ENCODE measurements around the gene GALNT13. TPM values are rescaled to one million over a fixed set of nuclear protein-coding genes. Genes with fewer than 3 reads are reported as not detected.

Gene GALNT13
- total and polyA plus RNA-seq, 4 donors: not detected

DNA sequence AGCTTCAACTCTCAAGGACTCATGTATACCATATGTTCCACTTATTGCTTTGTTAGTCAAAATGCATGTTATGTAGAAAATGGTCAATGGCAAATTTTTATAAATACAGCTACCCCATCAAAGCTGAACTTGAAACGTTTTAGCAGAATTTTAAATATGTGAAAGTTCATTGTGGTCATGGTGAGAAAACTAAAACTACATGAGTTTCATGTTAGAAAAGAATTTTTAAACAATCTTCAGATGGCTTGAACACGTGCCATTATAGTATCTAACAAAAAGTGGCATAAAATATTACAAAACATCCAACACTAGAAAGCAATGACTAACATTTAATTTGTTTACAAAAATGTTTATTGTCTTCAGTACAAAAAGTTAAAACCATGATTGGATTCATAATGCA lies 580.7 kb downstream of the GALNT13 start:
- 49% methylated on average over 2 of the region's 2 CpGs for WGBS

DNA sequence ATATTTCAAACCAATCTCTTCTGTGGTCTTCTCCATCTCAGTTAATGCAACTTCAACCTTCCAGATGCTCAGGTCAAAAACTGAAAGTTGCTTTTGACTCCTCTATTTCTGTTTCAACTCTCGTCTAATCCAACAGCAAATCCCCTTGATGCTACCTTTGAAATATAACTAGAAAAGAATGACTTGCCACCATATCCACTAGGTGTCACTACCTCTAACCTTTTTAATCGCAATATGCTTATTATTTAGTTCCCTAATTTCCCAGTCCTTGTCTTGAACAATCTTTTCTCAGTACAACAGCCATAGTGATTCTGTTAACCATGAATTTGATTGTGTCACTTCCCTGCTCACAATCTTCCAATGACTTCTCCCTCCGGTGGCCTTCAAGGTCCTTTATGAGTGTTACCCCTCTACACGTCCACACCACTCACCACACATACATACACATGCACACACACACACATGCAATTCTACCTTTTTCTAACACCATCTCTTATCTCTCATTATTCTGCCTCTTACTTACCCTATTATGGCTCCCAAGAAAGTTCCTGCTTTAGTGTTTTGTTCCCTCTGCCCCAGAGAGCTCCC lies 581.3 kb downstream of the GALNT13 start:
- DNase-seq (ENCODE audit: low spot score): no peak
- Histone ChIP-seq H3K4me1 (ENCODE audit: control insufficient read depth in 4 of 4, insufficient read depth in 4 of 4, low read length in 3 of 4) (peaks cover 0 to 29% (median 21%) of the 10 kb centered on the region in 4 donors), H3K27me3 (ENCODE audit: control insufficient read depth in 4 of 4, insufficient read depth in 4 of 4, low read length in 3 of 4) (no peaks in the 10 kb centered on the region), H3K9me3 (ENCODE audit: control insufficient read depth in 4 of 4, low read length in 3 of 4) (no peaks in the 10 kb centered on the region), H3K9ac (ENCODE audit: low read depth in 1 of 2, low read length in 2 of 2) (no peak overlapping the region), H3K36me3 (ENCODE audit: control insufficient read depth in 4 of 4, insufficient read depth in 3 of 4, low read depth in 1 of 4, low read length in 3 of 4) (no peaks in the 10 kb centered on the region), H3K4me3 (ENCODE audit: low read depth in 1 of 3, low read length in 3 of 3) (no peak overlapping the region), H3K27ac (ENCODE audit: low read depth in 1 of 2, low read length in 2 of 2) (no peak overlapping the region)
- TF ChIP-seq HNF4G (IDR thresholded peaks at IDR 0.05) (no peak), GABPA (IDR thresholded peaks at IDR 0.05 in 1 of 2, conservative IDR thresholded peaks at IDR 0.05 in 1 of 2) (no peak), RXRA (IDR thresholded peaks at IDR 0.05) (no peak), RAD21 (IDR thresholded peaks at IDR 0.05) (peak; percentile 87 to 90), FOXA1 (IDR thresholded peaks at IDR 0.05) (no peak), NR2F2 (IDR thresholded peaks at IDR 0.05) (no peak)
- TF ChIP-seq, protein P1, sequence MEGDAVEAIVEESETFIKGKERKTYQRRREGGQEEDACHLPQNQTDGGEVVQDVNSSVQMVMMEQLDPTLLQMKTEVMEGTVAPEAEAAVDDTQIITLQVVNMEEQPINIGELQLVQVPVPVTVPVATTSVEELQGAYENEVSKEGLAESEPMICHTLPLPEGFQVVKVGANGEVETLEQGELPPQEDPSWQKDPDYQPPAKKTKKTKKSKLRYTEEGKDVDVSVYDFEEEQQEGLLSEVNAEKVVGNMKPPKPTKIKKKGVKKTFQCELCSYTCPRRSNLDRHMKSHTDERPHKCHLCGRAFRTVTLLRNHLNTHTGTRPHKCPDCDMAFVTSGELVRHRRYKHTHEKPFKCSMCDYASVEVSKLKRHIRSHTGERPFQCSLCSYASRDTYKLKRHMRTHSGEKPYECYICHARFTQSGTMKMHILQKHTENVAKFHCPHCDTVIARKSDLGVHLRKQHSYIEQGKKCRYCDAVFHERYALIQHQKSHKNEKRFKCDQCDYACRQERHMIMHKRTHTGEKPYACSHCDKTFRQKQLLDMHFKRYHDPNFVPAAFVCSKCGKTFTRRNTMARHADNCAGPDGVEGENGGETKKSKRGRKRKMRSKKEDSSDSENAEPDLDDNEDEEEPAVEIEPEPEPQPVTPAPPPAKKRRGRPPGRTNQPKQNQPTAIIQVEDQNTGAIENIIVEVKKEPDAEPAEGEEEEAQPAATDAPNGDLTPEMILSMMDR (IDR thresholded peaks at IDR 0.05; ENCODE audit: low read depth, low read length, missing input control): peak; percentile 55
- 49% methylated on average over 4 of the region's 4 CpGs for WGBS

More for the DNA sequence above, 580.7 kb downstream of the GALNT13 start:
- Histone ChIP-seq H3K9me3 (ENCODE audit: control insufficient read depth in 4 of 4, low read length in 3 of 4) (no peaks in the 10 kb centered on the region), H3K9ac (ENCODE audit: low read depth in 1 of 2, low read length in 2 of 2) (no peak overlapping the region), H3K36me3 (ENCODE audit: control insufficient read depth in 4 of 4, insufficient read depth in 3 of 4, low read depth in 1 of 4, low read length in 3 of 4) (no peaks in the 10 kb centered on the region), H3K27me3 (ENCODE audit: control insufficient read depth in 4 of 4, insufficient read depth in 4 of 4, low read length in 3 of 4) (no peaks in the 10 kb centered on the region), H3K4me3 (ENCODE audit: low read depth in 1 of 3, low read length in 3 of 3) (no peak overlapping the region), H3K27ac (ENCODE audit: low read depth in 1 of 2, low read length in 2 of 2) (no peak overlapping the region), H3K4me1 (ENCODE audit: control insufficient read depth in 4 of 4, insufficient read depth in 4 of 4, low read length in 3 of 4) (peaks cover 0 to 35% (median 26%) of the 10 kb centered on the region in 4 donors)
- DNase-seq (ENCODE audit: low spot score): no peak
- TF ChIP-seq RAD21 (IDR thresholded peaks at IDR 0.05) (no peak), GABPA (IDR thresholded peaks at IDR 0.05 in 1 of 2, conservative IDR thresholded peaks at IDR 0.05 in 1 of 2) (no peak), TAF1 (conservative IDR thresholded peaks at IDR 0.05) (no peak)

DNA sequence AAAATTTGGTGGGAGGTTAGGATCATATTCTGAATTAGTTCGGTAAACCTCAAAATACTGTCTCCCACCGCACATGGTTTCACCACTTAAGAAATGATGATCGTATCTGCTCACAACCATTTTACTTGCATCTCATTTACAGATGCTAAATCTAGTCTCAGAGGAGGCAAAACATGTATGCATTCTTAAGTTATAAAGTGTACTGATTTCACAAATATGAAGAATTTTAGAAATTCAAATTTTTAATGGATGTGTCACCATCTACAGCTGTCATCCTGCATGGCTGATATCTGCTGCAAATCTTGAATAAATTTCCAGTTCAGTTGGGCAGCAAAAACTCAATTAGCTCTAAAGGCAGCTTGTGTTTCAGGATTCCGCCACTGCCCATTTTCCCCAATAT lies 583.4 kb downstream of the GALNT13 start:
- H3K4me3 ChIP-seq (ENCODE audit: low read depth in 1 of 3, low read length in 3 of 3): peak overlapping the region in 1 of 3 donors; percentile 7
- no peaks in the 10 kb centered on the region for H3K9me3 ChIP-seq (ENCODE audit: control insufficient read depth in 4 of 4, low read length in 3 of 4)
- H3K27ac ChIP-seq (ENCODE audit: low read depth in 1 of 2, low read length in 2 of 2): no peak overlapping the region
- H3K36me3 ChIP-seq (ENCODE audit: control insufficient read depth in 4 of 4, insufficient read depth in 3 of 4, low read depth in 1 of 4, low read length in 3 of 4): no peaks in the 10 kb centered on the region
- WGBS: 96% methylated on average over 4 of the region's 4 CpGs
- no peak overlapping the region for H3K9ac ChIP-seq (ENCODE audit: low read depth in 1 of 2, low read length in 2 of 2)
- TF ChIP-seq, protein P2, sequence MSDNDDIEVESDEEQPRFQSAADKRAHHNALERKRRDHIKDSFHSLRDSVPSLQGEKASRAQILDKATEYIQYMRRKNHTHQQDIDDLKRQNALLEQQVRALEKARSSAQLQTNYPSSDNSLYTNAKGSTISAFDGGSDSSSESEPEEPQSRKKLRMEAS (IDR thresholded peaks at IDR 0.05): no peak
- TF ChIP-seq RXRA (IDR thresholded peaks at IDR 0.05) (no peak), SP1 (IDR thresholded peaks at IDR 0.05) (no peak), TAF1 (conservative IDR thresholded peaks at IDR 0.05) (no peak), YY1 (IDR thresholded peaks at IDR 0.05) (no peak), EGR1 (IDR thresholded peaks at IDR 0.05; ENCODE audit: low read depth in 2 of 2) (no peak), HNF4G (IDR thresholded peaks at IDR 0.05) (no peak), RAD21 (IDR thresholded peaks at IDR 0.05) (no peak)
- TF ChIP-seq, protein P3, sequence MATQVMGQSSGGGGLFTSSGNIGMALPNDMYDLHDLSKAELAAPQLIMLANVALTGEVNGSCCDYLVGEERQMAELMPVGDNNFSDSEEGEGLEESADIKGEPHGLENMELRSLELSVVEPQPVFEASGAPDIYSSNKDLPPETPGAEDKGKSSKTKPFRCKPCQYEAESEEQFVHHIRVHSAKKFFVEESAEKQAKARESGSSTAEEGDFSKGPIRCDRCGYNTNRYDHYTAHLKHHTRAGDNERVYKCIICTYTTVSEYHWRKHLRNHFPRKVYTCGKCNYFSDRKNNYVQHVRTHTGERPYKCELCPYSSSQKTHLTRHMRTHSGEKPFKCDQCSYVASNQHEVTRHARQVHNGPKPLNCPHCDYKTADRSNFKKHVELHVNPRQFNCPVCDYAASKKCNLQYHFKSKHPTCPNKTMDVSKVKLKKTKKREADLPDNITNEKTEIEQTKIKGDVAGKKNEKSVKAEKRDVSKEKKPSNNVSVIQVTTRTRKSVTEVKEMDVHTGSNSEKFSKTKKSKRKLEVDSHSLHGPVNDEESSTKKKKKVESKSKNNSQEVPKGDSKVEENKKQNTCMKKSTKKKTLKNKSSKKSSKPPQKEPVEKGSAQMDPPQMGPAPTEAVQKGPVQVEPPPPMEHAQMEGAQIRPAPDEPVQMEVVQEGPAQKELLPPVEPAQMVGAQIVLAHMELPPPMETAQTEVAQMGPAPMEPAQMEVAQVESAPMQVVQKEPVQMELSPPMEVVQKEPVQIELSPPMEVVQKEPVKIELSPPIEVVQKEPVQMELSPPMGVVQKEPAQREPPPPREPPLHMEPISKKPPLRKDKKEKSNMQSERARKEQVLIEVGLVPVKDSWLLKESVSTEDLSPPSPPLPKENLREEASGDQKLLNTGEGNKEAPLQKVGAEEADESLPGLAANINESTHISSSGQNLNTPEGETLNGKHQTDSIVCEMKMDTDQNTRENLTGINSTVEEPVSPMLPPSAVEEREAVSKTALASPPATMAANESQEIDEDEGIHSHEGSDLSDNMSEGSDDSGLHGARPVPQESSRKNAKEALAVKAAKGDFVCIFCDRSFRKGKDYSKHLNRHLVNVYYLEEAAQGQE (IDR thresholded peaks at IDR 0.05): no peak
- TF ChIP-seq, protein P4, sequence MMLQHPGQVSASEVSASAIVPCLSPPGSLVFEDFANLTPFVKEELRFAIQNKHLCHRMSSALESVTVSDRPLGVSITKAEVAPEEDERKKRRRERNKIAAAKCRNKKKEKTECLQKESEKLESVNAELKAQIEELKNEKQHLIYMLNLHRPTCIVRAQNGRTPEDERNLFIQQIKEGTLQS (IDR thresholded peaks at IDR 0.05): no peak
- TF ChIP-seq, protein P5, sequence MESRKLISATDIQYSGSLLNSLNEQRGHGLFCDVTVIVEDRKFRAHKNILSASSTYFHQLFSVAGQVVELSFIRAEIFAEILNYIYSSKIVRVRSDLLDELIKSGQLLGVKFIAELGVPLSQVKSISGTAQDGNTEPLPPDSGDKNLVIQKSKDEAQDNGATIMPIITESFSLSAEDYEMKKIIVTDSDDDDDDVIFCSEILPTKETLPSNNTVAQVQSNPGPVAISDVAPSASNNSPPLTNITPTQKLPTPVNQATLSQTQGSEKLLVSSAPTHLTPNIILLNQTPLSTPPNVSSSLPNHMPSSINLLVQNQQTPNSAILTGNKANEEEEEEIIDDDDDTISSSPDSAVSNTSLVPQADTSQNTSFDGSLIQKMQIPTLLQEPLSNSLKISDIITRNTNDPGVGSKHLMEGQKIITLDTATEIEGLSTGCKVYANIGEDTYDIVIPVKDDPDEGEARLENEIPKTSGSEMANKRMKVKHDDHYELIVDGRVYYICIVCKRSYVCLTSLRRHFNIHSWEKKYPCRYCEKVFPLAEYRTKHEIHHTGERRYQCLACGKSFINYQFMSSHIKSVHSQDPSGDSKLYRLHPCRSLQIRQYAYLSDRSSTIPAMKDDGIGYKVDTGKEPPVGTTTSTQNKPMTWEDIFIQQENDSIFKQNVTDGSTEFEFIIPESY (IDR thresholded peaks at IDR 0.05): no peak
- DNase-seq (ENCODE audit: low spot score): no peak
- H3K4me1 ChIP-seq (ENCODE audit: control insufficient read depth in 4 of 4, insufficient read depth in 4 of 4, low read length in 3 of 4): peaks cover 0 to 13% (median 10%) of the 10 kb centered on the region in 4 donors
- no peaks in the 10 kb centered on the region for H3K27me3 ChIP-seq (ENCODE audit: control insufficient read depth in 4 of 4, insufficient read depth in 4 of 4, low read length in 3 of 4)

Measured in liver (tissue), 9 donors.